Activated naive CD8-positive, alpha-beta T cell treated with anti-CD3 and anti-CD28 coated beads for 36 hours (primary cell): ENCODE results near the gene FAM162A. TPM values are rescaled to one million over a fixed set of nuclear protein-coding genes. Genes with fewer than 3 reads are reported as not detected.
A peak's percentile ranks its signal among the peaks of the same experiment; 100 is the strongest.
"Not testable (repeated sequence)": the region's sequence is repeated elsewhere in the genome, so short reads cannot be mapped to it uniquely, and the experiment has no call there.

ENCODE experiments used
- DNase-seq: peaks from one replicate; pipeline ENCODE4 v3.0.0; 2021
- H3K27ac Mint-ChIP-seq: one replicate; pipeline ENCODE4 v1.8.0; 2022; ENCODE audit warnings: mild to moderate bottlenecking, moderate library complexity, mixed read lengths
- H3K27me3 Mint-ChIP-seq: one replicate; pipeline ENCODE4 v1.8.0; 2022; ENCODE audit warnings: mild to moderate bottlenecking, mixed read lengths
- H3K36me3 Mint-ChIP-seq: one replicate; pipeline ENCODE4 v1.8.0; 2021; ENCODE audit warnings: mild to moderate bottlenecking, mixed read lengths
- H3K4me1 Mint-ChIP-seq: one replicate; pipeline ENCODE4 v1.8.0; 2021; ENCODE audit warnings: mixed read lengths
- H3K4me3 Mint-ChIP-seq: one replicate; pipeline ENCODE4 v1.8.0; 2022; ENCODE audit warnings: mild to moderate bottlenecking, moderate library complexity, mixed read lengths
- H3K9me3 Mint-ChIP-seq: one replicate; pipeline ENCODE4 v1.8.0; 2022; ENCODE audit warnings: mixed read lengths
- total RNA-seq, 2 experiments: library from RNA; stranded (reverse); gene quantifications; one replicate each; pipeline ENCODE4 v1.2.3, GENCODE V29; 2021

Gene FAM162A
- total RNA-seq, 2 experiments from 2014 or later, result 147 to 148 TPM

- peaks cover 3% of the 10 kb centered on the region for H3K9me3 Mint-ChIP-seq
- H3K4me3 Mint-ChIP-seq, result no peak overlapping the region
- no peak for DNase-seq
- H3K4me1 Mint-ChIP-seq, result peaks cover 22% of the 10 kb centered on the region
- H3K36me3 Mint-ChIP-seq, result peaks cover 68% of the 10 kb centered on the region
- H3K27me3 Mint-ChIP-seq, result no peaks in the 10 kb centered on the region
- H3K27ac Mint-ChIP-seq, result peak overlapping the region; percentile 74
Observed at GRCh38 chr3:122427857-122428471, 44.0 kb downstream of the FAM162A start.

- no peak overlapping the region for H3K27ac Mint-ChIP-seq
- no peak for DNase-seq
- H3K9me3 Mint-ChIP-seq, result peaks cover 3% of the 10 kb centered on the region
- peaks cover 75% of the 10 kb centered on the region for H3K36me3 Mint-ChIP-seq
- no peak overlapping the region for H3K4me3 Mint-ChIP-seq
- H3K4me1 Mint-ChIP-seq, result peaks cover 16% of the 10 kb centered on the region
- H3K27me3 Mint-ChIP-seq, result no peaks in the 10 kb centered on the region
Observed at GRCh38 chr3:122430371-122430770, 46.4 kb downstream of the FAM162A start.

GRCh38 chr3:122435950-122436349 lies 52.0 kb downstream of the FAM162A start:
- no peaks in the 10 kb centered on the region for H3K4me1 Mint-ChIP-seq
- no peak for DNase-seq
- peaks cover 63% of the 10 kb centered on the region for H3K36me3 Mint-ChIP-seq
- peaks cover 4% of the 10 kb centered on the region for H3K9me3 Mint-ChIP-seq
- H3K27ac Mint-ChIP-seq, result peak overlapping the region; percentile 4
- no peak overlapping the region for H3K4me3 Mint-ChIP-seq
- H3K27me3 Mint-ChIP-seq, result no peaks in the 10 kb centered on the region

GRCh38 chr3:122443090-122443489 lies 59.1 kb downstream of the FAM162A start:
- no peak for DNase-seq
- Mint-ChIP-seq H3K4me3 (no peak overlapping the region), H3K36me3 (peaks cover 78% of the 10 kb centered on the region), H3K27me3 (no peaks in the 10 kb centered on the region), H3K27ac (no peak overlapping the region), H3K9me3 (peaks cover 17% of the 10 kb centered on the region), H3K4me1 (peaks cover 3% of the 10 kb centered on the region)

- not testable (repeated sequence) for H3K4me3 Mint-ChIP-seq, H3K27ac Mint-ChIP-seq, DNase-seq, H3K4me1 Mint-ChIP-seq, H3K27me3 Mint-ChIP-seq
- Mint-ChIP-seq H3K36me3 (peaks cover 81% of the 10 kb centered on the region), H3K9me3 (peaks cover 21% of the 10 kb centered on the region)
Observed at GRCh38 chr3:122443762-122444490, 59.9 kb downstream of the FAM162A start.

- Mint-ChIP-seq H3K27ac (peak overlapping the region; percentile 42), H3K9me3 (peaks cover 21% of the 10 kb centered on the region), H3K36me3 (peaks cover 85% of the 10 kb centered on the region)
- not testable (repeated sequence) for DNase-seq, H3K4me1 Mint-ChIP-seq, H3K27me3 Mint-ChIP-seq, H3K4me3 Mint-ChIP-seq
Observed at GRCh38 chr3:122444491-122444887, 60.5 kb downstream of the FAM162A start.

GRCh38 chr3:122448218-122448617 lies 64.2 kb downstream of the FAM162A start:
- not testable (repeated sequence) for H3K4me3 Mint-ChIP-seq, DNase-seq, H3K27me3 Mint-ChIP-seq, H3K4me1 Mint-ChIP-seq, H3K27ac Mint-ChIP-seq
- peaks cover 69% of the 10 kb centered on the region for H3K36me3 Mint-ChIP-seq
- H3K9me3 Mint-ChIP-seq, result peaks cover 21% of the 10 kb centered on the region

GRCh38 chr3:122451371-122451770 lies 67.4 kb downstream of the FAM162A start:
- H3K27me3 Mint-ChIP-seq, result no peaks in the 10 kb centered on the region
- H3K4me3 Mint-ChIP-seq, result no peak overlapping the region
- peak overlapping the region; percentile 51 for H3K27ac Mint-ChIP-seq
- no peak for DNase-seq
- peaks cover 9% of the 10 kb centered on the region for H3K9me3 Mint-ChIP-seq
- H3K36me3 Mint-ChIP-seq, result peaks cover 43% of the 10 kb centered on the region
- peaks cover 3% of the 10 kb centered on the region for H3K4me1 Mint-ChIP-seq

- H3K27me3 Mint-ChIP-seq, result no peaks in the 10 kb centered on the region
- peaks cover 3% of the 10 kb centered on the region for H3K4me1 Mint-ChIP-seq
- H3K4me3 Mint-ChIP-seq, result no peak overlapping the region
- no peak overlapping the region for H3K27ac Mint-ChIP-seq
- no peak for DNase-seq
- no peaks in the 10 kb centered on the region for H3K9me3 Mint-ChIP-seq
- H3K36me3 Mint-ChIP-seq, result peaks cover 16% of the 10 kb centered on the region
Observed at GRCh38 chr3:122456074-122456473, 72.1 kb downstream of the FAM162A start.

- peaks cover 6% of the 10 kb centered on the region for H3K4me1 Mint-ChIP-seq
- H3K4me3 Mint-ChIP-seq, result no peak overlapping the region
- no peak overlapping the region for H3K27ac Mint-ChIP-seq
- H3K27me3 Mint-ChIP-seq, result no peaks in the 10 kb centered on the region
- DNase-seq, result no peak
- H3K9me3 Mint-ChIP-seq, result no peaks in the 10 kb centered on the region
- H3K36me3 Mint-ChIP-seq, result peaks cover 23% of the 10 kb centered on the region
Observed at GRCh38 chr3:122457706-122458105, 73.7 kb downstream of the FAM162A start.

GRCh38 chr3:122458992-122459391 lies 75.0 kb downstream of the FAM162A start:
- no peaks in the 10 kb centered on the region for H3K27me3 Mint-ChIP-seq
- no peak overlapping the region for H3K27ac Mint-ChIP-seq
- H3K9me3 Mint-ChIP-seq, result no peaks in the 10 kb centered on the region
- peaks cover 6% of the 10 kb centered on the region for H3K4me1 Mint-ChIP-seq
- H3K36me3 Mint-ChIP-seq, result peaks cover 26% of the 10 kb centered on the region
- no peak for DNase-seq
- H3K4me3 Mint-ChIP-seq, result no peak overlapping the region

- no peak for DNase-seq
- Mint-ChIP-seq H3K27ac (no peak overlapping the region), H3K4me3 (no peak overlapping the region), H3K9me3 (no peaks in the 10 kb centered on the region), H3K36me3 (peaks cover 24% of the 10 kb centered on the region), H3K4me1 (peaks cover 11% of the 10 kb centered on the region), H3K27me3 (no peaks in the 10 kb centered on the region)
Observed at GRCh38 chr3:122461806-122462205, 77.8 kb downstream of the FAM162A start.

Other genes with a start within 250 kb of the FAM162A start
- gene CASR, start 200.5 kb upstream of the FAM162A start, total RNA-seq, result not detected
- gene CSTA, start 58.9 kb upstream of the FAM162A start, total RNA-seq, result not detected
- gene MIX23, start 951 bp upstream of the FAM162A start, total RNA-seq, result 100 to 1,000 TPM; 170 to 210 TPM
- gene WDR5B, start 31.9 kb downstream of the FAM162A start, total RNA-seq, result 1 to 10 TPM; 2.4 to 2.5 TPM
- 10 to 100 TPM; 47.4 to 49.0 TPM for gene KPNA1, start 130.8 kb downstream of the FAM162A start, total RNA-seq
- 10 to 100 TPM; 39.0 to 40.9 TPM for gene PARP9, start 180.1 kb downstream of the FAM162A start, total RNA-seq
- gene DTX3L, start 180.2 kb downstream of the FAM162A start, total RNA-seq, result 10 to 100 TPM; 52.8 to 54.9 TPM
- 1 to 10 TPM; 8.7 to 9.1 TPM for gene PARP15, start 193.5 kb downstream of the FAM162A start, total RNA-seq